Renal pelvis (tissue), 12 donors: ENCODE data around the gene B4GALT7. TPM values are rescaled to one million over a fixed set of nuclear protein-coding genes. Genes with fewer than 3 reads are reported as not detected.
A peak's percentile ranks its signal among the peaks of the same experiment; 100 is the strongest.
"Not testable (repeated sequence)": the region's sequence is repeated elsewhere in the genome, so short reads cannot be mapped to it uniquely, and the experiment has no call there.

Experiments used
- DNase-seq: peaks from one replicate; pipeline ENCODE4 v3.0.0-alpha.2; 2013
- long read RNA-seq, 16 experiments: transcript quantifications; one replicate each; lab custom pipeline, GENCODE V29; 2026
- polyA plus RNA-seq, 3 donors: library from polyadenylated mRNA; unstranded; fragments of 120-200 nt; gene quantifications; one replicate each; pipeline ENCODE4 v1.2.1, GENCODE V29; 2013; ENCODE audit not compliant: insufficient read length in 3 of 3

The B4GALT7 gene
- polyA plus RNA-seq: 10 to 100 TPM; 28.7 to 34.0 (median 29.6) TPM
- long read RNA-seq, donor 1, transcript B4GALT7-201 (6 exons, 1,747 nt): major isoform, 15 of 17 reads
- long read RNA-seq, donor 1, partial matches to known transcripts: 0 of 17 reads
- long read RNA-seq, donor 1, other reads (novel, unspliced or antisense): 0 of 17 reads
- long read RNA-seq, donor 2, transcript B4GALT7-201 (6 exons, 1,747 nt): major isoform, 19 of 20 reads
- long read RNA-seq, donor 2, partial matches to known transcripts: 0 of 20 reads
- long read RNA-seq, donor 2, other reads (novel, unspliced or antisense): 0 of 20 reads
- long read RNA-seq, donor 3, transcript B4GALT7-201 (6 exons, 1,747 nt): major isoform, 19 of 20 reads
- long read RNA-seq, donor 3, partial matches to known transcripts: 0 of 20 reads
- long read RNA-seq, donor 3, other reads (novel, unspliced or antisense): 0 of 20 reads
- long read RNA-seq, donor 4, transcript B4GALT7-201 (6 exons, 1,747 nt): major isoform, 19 of 27 reads
- long read RNA-seq, donor 4, partial matches to known transcripts: 5 of 27 reads
- long read RNA-seq, donor 4, other reads (novel, unspliced or antisense): 0 of 27 reads
- long read RNA-seq, donor 5, transcript B4GALT7-201 (6 exons, 1,747 nt): major isoform, 10 of 11 reads
- long read RNA-seq, donor 5, partial matches to known transcripts: 0 of 11 reads
- long read RNA-seq, donor 5, other reads (novel, unspliced or antisense): 0 of 11 reads
- long read RNA-seq, donor 6, transcript B4GALT7-201 (6 exons, 1,747 nt): major isoform, 17 of 23 reads
- long read RNA-seq, donor 6, partial matches to known transcripts: 0 of 23 reads
- long read RNA-seq, donor 6, other reads (novel, unspliced or antisense): 0 of 23 reads
- long read RNA-seq, donor 7, transcript B4GALT7-201 (6 exons, 1,747 nt): major isoform, 25 of 26 reads
- long read RNA-seq, donor 7, partial matches to known transcripts: 0 of 26 reads
- long read RNA-seq, donor 7, other reads (novel, unspliced or antisense): 0 of 26 reads
- long read RNA-seq, donor 8, transcript B4GALT7-201 (6 exons, 1,747 nt): major isoform, 6 of 9 reads
- long read RNA-seq, donor 8, partial matches to known transcripts: 0 of 9 reads
- long read RNA-seq, donor 8, other reads (novel, unspliced or antisense): 0 of 9 reads
- long read RNA-seq, donor 9, transcript B4GALT7-201 (6 exons, 1,747 nt): major isoform, 22 of 23 reads
- long read RNA-seq, donor 9, partial matches to known transcripts: 0 of 23 reads
- long read RNA-seq, donor 9, other reads (novel, unspliced or antisense): 0 of 23 reads
- long read RNA-seq, donor 10, transcript B4GALT7-201 (6 exons, 1,747 nt): major isoform, 8 of 16 reads
- long read RNA-seq, donor 10, partial matches to known transcripts: 6 of 16 reads
- long read RNA-seq, donor 10, other reads (novel, unspliced or antisense): 0 of 16 reads
- long read RNA-seq, donor 11, transcript B4GALT7-201 (6 exons, 1,747 nt): major isoform, 16 of 16 reads
- long read RNA-seq, donor 11, partial matches to known transcripts: 0 of 16 reads
- long read RNA-seq, donor 11, other reads (novel, unspliced or antisense): 0 of 16 reads
- long read RNA-seq, donor 12, transcript B4GALT7-201 (6 exons, 1,747 nt): major isoform, 20 of 23 reads
- long read RNA-seq, donor 12, partial matches to known transcripts: 0 of 23 reads
- long read RNA-seq, donor 12, other reads (novel, unspliced or antisense): 0 of 23 reads
- long read RNA-seq, donor 13, transcript B4GALT7-201 (6 exons, 1,747 nt): major isoform, 7 of 9 reads
- long read RNA-seq, donor 13, partial matches to known transcripts: 0 of 9 reads
- long read RNA-seq, donor 13, other reads (novel, unspliced or antisense): 0 of 9 reads
- long read RNA-seq, donor 14, transcript B4GALT7-201 (6 exons, 1,747 nt): major isoform, 23 of 24 reads
- long read RNA-seq, donor 14, partial matches to known transcripts: 0 of 24 reads
- long read RNA-seq, donor 14, other reads (novel, unspliced or antisense): 0 of 24 reads
- long read RNA-seq, donor 15, transcript B4GALT7-201 (6 exons, 1,747 nt): major isoform, 19 of 22 reads
- long read RNA-seq, donor 15, partial matches to known transcripts: 0 of 22 reads
- long read RNA-seq, donor 15, other reads (novel, unspliced or antisense): 0 of 22 reads
- long read RNA-seq, donor 16, transcript B4GALT7-201 (6 exons, 1,747 nt): major isoform, 20 of 31 reads
- long read RNA-seq, donor 16, partial matches to known transcripts: 7 of 31 reads
- long read RNA-seq, donor 16, other reads (novel, unspliced or antisense): 0 of 31 reads

- DNase-seq: peak; percentile 78
Measured at GRCh38 chr5:177599731-177600507, at the start of gene B4GALT7. Gene B4GALT7 (plus strand): TSS chr5:177600132. CDS start chr5:177600211, 79 bp downstream.

GRCh38 chr5:177552839-177553455 is 47.0 kb upstream of the B4GALT7 start:
- DNase-seq: no peak

GRCh38 chr5:177553671-177554429 is 46.1 kb upstream of the B4GALT7 start:
- no peak for DNase-seq

GRCh38 chr5:177554474-177555111 is 45.3 kb upstream of the B4GALT7 start, which contains the start of gene FAM193B:
Gene FAM193B (minus strand): TSS chr5:177554563. CDS start chr5:177554458, 105 bp downstream.
- peak; percentile 93 for DNase-seq

- DNase-seq: no peak
Measured at GRCh38 chr5:177555228-177555627, 44.7 kb upstream of the B4GALT7 start.

- no peak for DNase-seq
Measured at GRCh38 chr5:177555665-177556064, 44.3 kb upstream of the B4GALT7 start.

- no peak for DNase-seq
Measured at GRCh38 chr5:177557041-177557647, 42.8 kb upstream of the B4GALT7 start.

- DNase-seq: no peak
Measured at GRCh38 chr5:177557796-177558195, 42.1 kb upstream of the B4GALT7 start.

GRCh38 chr5:177559446-177559941 is 40.4 kb upstream of the B4GALT7 start:
- not testable (repeated sequence) for DNase-seq

GRCh38 chr5:177565046-177565445 is 34.9 kb upstream of the B4GALT7 start:
- no peak for DNase-seq

GRCh38 chr5:177568326-177568725 is 31.6 kb upstream of the B4GALT7 start:
- no peak for DNase-seq

GRCh38 chr5:177569894-177570293 is 30.0 kb upstream of the B4GALT7 start:
- no peak for DNase-seq

- DNase-seq: no peak
Measured at GRCh38 chr5:177575488-177575887, 24.4 kb upstream of the B4GALT7 start.

- DNase-seq: no peak
Measured at GRCh38 chr5:177576169-177576568, 23.8 kb upstream of the B4GALT7 start.

GRCh38 chr5:177578316-177578715 is 21.6 kb upstream of the B4GALT7 start:
- DNase-seq: no peak

- DNase-seq: no peak
Measured at GRCh38 chr5:177588413-177588909, 11.5 kb upstream of the B4GALT7 start.
